ENCODE data around the gene RGS8.

RGS8 gene

DNA sequence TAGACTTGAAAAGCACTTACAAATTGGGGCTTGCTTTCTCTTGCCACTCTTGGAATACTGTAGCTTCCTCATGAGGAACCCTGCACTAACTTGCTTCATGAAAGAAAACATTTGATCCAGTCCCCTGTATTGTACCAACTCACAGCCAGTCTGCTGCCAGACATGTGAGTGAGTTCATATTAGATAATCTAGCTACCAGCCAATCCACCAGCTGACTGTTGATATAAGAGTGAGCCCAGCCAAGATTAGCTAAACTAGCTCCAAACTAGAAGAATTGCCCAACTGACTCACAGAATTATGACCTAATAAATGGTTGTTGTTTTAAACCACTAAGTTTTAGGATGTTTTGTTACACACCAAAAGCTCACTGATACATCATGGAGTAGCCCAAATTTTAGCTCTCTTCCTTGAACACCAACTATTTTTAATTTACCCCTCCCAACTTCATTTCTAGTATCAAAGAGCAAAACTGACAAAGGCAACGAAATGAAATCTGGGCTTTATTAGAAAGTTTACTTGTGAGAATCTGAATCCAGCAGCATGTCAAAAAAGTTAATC lies 6.6 kb upstream of the RGS8 start:
- no peak for DNase-seq (ENCODE audit: low read depth, low spot score)
- in situ Hi-C loops (cut with HindIII; ENCODE audit: low sequenced_read_pairs) = no loop called here
- TF ChIP-seq, protein P1, sequence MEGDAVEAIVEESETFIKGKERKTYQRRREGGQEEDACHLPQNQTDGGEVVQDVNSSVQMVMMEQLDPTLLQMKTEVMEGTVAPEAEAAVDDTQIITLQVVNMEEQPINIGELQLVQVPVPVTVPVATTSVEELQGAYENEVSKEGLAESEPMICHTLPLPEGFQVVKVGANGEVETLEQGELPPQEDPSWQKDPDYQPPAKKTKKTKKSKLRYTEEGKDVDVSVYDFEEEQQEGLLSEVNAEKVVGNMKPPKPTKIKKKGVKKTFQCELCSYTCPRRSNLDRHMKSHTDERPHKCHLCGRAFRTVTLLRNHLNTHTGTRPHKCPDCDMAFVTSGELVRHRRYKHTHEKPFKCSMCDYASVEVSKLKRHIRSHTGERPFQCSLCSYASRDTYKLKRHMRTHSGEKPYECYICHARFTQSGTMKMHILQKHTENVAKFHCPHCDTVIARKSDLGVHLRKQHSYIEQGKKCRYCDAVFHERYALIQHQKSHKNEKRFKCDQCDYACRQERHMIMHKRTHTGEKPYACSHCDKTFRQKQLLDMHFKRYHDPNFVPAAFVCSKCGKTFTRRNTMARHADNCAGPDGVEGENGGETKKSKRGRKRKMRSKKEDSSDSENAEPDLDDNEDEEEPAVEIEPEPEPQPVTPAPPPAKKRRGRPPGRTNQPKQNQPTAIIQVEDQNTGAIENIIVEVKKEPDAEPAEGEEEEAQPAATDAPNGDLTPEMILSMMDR (IDR thresholded peaks at IDR 0.05; ENCODE audit: low read depth, low read length) = no peak
- no peak overlapping the region for H3K4me3 ChIP-seq (ENCODE audit: low read depth, low read length)

DNA sequence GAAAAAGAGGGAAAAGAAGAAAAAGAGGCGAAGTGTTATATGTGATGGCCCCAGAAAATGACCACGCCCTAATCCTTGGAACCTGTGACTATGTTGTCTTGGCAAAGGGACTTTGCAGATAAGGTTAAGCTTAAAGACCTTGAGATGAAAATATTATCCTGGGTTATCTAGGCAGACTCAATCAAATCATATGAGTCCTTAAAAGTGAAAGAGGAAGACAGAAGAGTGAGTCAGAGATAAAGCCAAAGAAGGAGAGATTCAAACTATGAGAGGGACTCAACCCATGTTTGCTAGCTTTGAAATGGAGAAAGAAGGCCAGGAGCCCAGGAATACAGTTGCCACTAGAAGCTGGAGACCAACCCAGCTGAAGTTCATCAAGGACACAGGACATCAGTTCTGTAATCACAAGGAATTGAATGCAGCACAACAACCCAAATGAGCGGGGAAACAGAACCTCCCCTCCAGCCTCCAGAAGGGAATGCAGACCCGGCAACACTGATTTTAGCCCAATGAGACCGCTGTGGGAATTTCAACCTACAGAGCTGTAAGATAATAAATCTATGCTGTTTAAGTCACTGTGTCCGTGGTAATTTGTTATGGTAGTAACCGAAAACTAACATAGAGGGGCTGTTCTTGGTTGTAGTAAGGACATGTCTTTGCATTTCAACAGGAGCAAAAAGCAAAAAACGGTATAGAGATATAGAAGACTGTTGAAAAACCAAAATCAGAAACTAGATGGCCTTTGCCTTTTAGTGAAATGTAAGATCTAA lies 4.2 kb upstream of the RGS8 start:
- H3K4me3 ChIP-seq (ENCODE audit: low read depth, low read length) = no peak overlapping the region
- in situ Hi-C loops (cut with HindIII; ENCODE audit: low sequenced_read_pairs) = no loop called here
- TF ChIP-seq, protein P1 (IDR thresholded peaks at IDR 0.05; ENCODE audit: low read depth, low read length) = no peak
- DNase-seq (ENCODE audit: low read depth, low spot score) = no peak

DNA sequence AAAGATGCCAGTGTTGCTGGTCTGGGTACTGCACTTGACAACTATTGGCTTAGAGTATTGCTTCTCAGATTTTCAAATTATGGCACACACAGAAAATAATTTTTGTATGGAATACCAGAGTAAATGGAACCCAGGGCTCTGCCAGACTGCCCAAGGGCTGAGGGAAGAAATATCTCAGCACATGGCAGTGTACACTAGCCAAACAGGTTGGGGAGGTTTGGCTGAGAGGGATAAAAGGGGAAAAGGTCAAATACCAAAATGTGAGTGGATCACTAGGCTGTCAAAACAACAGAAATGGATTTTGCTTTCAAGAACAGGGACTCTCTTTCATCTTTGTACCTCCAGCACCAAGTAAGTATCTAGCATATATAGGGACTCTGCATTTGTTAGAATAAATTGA lies 3.0 kb upstream of the RGS8 start:
- no peak for DNase-seq (ENCODE audit: low read depth, low spot score)
- TF ChIP-seq, protein P1 (IDR thresholded peaks at IDR 0.05; ENCODE audit: low read depth, low read length) = no peak
- H3K4me3 ChIP-seq (ENCODE audit: low read depth, low read length) = no peak overlapping the region
- in situ Hi-C loops (cut with HindIII; ENCODE audit: low sequenced_read_pairs) = no loop called here

DNA sequence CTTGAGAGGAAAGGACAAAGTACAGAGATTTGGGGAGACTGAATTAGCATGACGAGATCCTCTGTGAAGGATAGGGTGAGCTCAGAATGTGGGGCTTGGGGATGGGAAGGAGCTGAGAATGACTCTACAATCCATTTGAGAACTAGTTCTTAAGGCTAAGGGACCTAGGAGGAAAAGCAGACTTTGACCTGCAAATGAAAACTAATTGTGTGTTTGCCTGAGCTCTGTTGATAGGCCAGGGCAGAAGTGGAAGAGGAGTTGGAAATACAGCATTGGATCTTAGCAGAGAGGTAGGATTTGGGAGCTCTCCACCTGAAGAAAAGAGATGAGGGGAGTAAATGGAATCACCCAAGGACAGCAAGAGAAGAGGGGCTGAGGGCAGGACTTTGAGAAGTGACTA lies 2.1 kb upstream of the RGS8 start:
- in situ Hi-C loops (cut with HindIII; ENCODE audit: low sequenced_read_pairs) = no loop called here
- DNase-seq (ENCODE audit: low read depth, low spot score) = no peak
- no peak overlapping the region for H3K4me3 ChIP-seq (ENCODE audit: low read depth, low read length)
- TF ChIP-seq, protein P1 (IDR thresholded peaks at IDR 0.05; ENCODE audit: low read depth, low read length) = no peak

DNA sequence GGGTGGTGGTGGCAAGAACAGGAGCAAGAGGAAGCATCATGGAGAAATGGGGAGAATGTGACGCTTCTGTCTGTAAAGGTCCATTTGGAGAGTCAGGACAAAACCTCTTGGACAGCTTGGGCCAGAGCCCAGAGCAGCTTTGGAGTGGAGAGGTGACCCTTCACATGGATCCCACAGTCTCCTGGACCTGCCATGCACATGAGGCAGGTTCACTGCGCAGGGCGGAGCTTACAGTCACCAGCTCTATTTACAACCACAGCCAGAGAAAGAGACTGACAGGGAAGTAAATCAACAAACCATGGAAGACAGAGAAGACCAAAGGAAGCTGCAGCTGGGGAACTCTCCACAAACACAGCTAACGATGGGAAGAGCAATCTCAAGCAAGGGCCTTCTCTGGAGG lies 828 bp upstream of the RGS8 start:
- no peak overlapping the region for H3K4me3 ChIP-seq (ENCODE audit: low read depth, low read length)
- no peak for DNase-seq (ENCODE audit: low read depth, low spot score)
- in situ Hi-C loops (cut with HindIII; ENCODE audit: low sequenced_read_pairs) = no loop called here
- TF ChIP-seq, protein P1 (IDR thresholded peaks at IDR 0.05; ENCODE audit: low read depth, low read length) = no peak

DNA sequence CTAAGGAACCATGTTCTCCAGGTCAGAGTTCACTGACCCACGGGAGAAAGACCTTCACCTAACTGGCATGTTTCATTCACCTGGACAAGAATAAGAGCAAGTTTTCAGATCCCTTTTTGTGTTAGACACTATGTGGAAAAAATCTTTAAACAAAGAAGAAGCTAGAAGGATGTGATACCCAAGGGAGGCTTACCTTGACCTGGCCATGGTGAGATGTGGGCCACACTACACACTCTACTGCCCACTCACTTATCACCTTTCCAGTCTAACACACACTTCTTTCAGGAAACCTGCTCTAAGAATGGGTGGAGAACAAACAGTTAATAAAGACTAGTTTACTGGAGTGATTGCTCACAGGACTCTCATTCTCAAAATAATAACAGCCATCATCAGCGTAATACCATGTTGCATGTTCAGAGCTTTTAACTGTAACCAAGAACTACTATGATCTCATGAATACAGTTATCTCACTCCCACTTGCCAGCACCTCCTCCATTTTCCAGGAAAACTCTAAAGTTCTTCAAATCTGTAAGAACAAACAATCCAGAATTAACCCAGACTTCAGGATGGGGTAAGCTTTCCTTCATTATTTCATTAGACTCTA lies 1.4 kb downstream of the RGS8 start:
- TF ChIP-seq, protein P1 (IDR thresholded peaks at IDR 0.05; ENCODE audit: low read depth, low read length) = no peak
- H3K4me3 ChIP-seq (ENCODE audit: low read depth, low read length) = no peak overlapping the region
- in situ Hi-C loops (cut with HindIII; ENCODE audit: low sequenced_read_pairs) = no loop called here
- no peak for DNase-seq (ENCODE audit: low read depth, low spot score)

All from astrocyte of the spinal cord (primary cell).